ENCODE results near the gene NAV2.

The NAV2 gene

DNA sequence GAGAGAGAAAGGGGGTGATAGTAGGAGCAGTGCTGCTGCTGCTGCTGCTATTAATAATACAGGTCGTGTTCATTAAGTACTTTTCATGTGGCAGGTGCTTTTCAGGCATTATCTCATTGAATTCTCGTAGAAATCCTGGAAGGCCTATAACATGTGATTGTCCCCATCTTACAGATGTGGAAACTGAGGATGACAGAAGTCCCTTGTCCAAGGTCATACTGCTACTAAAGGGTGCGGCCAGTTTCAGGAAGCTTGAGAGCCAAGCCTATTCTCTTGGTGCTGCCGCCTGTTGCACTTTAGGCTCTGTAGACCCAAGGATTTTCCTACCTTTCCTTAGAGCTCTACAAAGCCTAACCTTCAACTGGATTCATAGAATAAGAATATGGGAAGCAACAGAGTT, 254.3 kb downstream of the NAV2 start:
- in situ Hi-C loops (cut with MboI; ENCODE audit: low pct_unique_long_range_greater_than_20kb, low sequenced_read_pairs): no loop called here

DNA sequence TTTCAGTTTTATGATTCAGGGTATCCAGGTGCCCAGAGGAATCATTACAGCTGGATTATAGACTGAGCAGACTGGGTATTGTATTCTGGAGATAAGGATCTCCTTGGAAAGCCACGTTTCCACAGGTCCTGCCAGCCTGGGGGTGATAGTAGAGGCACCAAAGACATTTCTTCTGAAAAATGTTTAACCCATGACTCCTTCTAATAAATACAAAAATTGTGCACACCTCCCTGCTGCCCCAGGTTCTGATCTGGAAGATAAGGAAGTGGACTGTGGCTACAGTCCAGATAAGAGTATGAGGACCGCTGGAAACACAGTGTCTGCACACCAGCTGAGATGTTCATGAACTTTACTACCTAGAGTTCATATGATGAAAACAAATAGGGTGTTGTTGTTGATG, 255.2 kb downstream of the NAV2 start:
- DNase-seq: no peak
- in situ Hi-C loops (cut with MboI; ENCODE audit: low pct_unique_long_range_greater_than_20kb, low sequenced_read_pairs): no loop called here

More for the DNA sequence above, 254.3 kb downstream of the NAV2 start:
- no peak for DNase-seq

DNA sequence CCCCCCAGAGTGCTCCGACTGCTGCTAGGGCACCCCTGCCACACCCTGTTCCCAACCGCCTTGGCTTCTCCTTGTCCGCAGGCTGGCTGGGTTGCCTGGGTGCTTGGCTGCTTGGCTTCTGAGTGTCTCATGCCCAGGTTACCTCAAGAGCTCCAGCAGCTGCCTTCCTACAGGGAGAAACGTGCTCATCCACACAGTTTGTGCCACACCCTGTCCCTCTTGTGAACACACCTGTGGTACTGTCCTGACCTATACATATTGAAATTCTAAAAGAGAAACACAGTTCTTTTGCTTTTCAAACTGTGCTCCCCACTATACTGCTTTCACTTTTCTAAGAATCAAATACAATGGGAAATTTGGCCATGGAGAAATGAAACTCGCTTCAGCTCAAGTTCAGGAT, 256.2 kb downstream of the NAV2 start:
- in situ Hi-C loops (cut with MboI; ENCODE audit: low pct_unique_long_range_greater_than_20kb, low sequenced_read_pairs): no loop called here
- DNase-seq: no peak

DNA sequence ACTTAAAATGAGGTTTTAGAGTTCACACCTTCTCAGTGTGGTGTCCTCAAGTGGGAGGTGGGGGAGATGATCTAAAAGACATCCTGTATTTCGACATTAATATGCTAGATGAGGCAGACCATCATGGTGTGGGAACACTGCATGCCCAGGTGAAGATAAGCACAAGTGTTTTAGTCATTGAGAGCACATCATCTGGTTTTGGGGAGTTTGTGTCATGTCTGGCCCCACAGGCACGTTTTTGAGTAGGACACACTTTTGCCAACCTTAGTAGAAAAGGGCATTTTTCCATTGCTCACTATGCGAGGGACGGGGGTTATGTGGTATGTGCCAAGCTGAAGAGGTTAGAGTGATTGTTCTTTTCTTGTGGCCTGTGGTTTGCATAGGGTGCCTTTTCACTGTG, 258.3 kb downstream of the NAV2 start:
- no peak for DNase-seq
- in situ Hi-C loops (cut with MboI; ENCODE audit: low pct_unique_long_range_greater_than_20kb, low sequenced_read_pairs): no loop called here

DNA sequence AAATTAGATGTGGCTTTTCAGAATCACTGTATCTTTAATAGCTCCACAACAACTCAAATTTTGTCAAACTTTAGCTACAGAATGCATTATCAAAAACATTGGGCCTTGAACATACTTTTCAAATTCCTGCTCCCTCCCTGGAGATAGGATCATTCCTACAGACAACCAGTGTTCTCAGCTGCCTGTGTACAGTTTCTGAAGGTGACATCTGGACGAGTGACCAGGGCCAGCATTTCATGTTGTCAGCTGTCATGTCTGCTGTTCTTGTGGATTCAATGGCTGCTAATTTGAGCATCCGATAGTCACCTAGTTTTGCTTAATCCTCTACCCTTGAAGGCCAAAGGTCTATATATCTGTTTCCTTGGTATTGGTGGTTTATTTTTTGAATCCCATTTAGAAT, 259.5 kb downstream of the NAV2 start:
- DNase-seq: no peak
- in situ Hi-C loops (cut with MboI; ENCODE audit: low pct_unique_long_range_greater_than_20kb, low sequenced_read_pairs): no loop called here

- in situ Hi-C loops (cut with MboI; ENCODE audit: low pct_unique_long_range_greater_than_20kb, low sequenced_read_pairs): no loop called here
- no peak for DNase-seq
These were observed 260.0 kb downstream of the NAV2 start for GRCh38 chr11:19972651-19973050.

GRCh38 chr11:19973136-19973635, 260.5 kb downstream of the NAV2 start:
- DNase-seq: no peak
- in situ Hi-C loops (cut with MboI; ENCODE audit: low pct_unique_long_range_greater_than_20kb, low sequenced_read_pairs): no loop called here

DNA sequence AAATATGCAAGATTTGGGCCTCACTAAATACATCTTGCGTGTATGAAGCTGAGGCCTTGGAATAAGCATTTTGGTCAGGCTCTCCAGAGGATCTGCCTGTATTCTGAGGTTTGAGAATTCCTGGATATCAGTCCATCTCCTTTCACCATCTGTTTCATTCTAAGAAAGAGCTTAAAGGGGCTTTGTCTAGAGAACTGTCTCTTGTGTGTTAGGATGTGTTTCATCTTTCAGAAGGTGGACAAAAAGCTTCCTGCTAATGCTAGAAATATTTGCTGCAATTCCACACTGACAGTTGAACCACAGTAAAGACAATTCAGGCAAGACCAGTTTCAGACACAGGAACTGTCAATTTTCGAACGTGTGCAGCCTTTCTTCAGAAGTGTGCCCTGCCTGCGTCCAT, 262.2 kb downstream of the NAV2 start:
- in situ Hi-C loops (cut with MboI; ENCODE audit: low pct_unique_long_range_greater_than_20kb, low sequenced_read_pairs): no loop called here
- no peak for DNase-seq

DNA sequence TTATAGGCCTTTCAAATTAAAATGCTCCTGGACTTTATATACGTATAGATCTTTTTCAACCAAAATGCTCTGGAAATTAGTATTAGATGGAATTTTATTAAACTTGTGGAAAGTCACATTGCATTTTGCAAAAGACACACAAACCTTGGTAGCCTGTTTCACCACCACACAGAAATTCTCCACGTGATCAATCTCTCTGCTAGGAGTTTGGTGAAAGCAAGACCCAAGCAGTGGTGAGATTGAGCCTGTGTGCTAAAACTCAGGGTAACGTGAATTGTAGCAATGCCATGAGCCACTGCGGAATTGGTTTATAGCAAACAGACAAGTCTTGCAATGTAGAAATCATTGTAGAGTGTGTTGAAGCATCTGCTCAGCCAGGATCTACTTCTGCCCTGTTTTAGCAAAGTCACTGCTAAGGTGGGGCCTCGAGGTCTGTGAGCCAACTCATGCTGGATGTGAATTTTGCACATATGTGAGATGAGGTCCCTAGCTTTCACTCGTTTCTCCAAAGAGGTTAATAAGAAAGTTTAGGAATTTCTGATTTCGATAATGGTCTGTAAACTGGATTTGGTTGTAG, 262.9 kb downstream of the NAV2 start:
- in situ Hi-C loops (cut with MboI; ENCODE audit: low pct_unique_long_range_greater_than_20kb, low sequenced_read_pairs): no loop called here
- no peak for DNase-seq

DNA sequence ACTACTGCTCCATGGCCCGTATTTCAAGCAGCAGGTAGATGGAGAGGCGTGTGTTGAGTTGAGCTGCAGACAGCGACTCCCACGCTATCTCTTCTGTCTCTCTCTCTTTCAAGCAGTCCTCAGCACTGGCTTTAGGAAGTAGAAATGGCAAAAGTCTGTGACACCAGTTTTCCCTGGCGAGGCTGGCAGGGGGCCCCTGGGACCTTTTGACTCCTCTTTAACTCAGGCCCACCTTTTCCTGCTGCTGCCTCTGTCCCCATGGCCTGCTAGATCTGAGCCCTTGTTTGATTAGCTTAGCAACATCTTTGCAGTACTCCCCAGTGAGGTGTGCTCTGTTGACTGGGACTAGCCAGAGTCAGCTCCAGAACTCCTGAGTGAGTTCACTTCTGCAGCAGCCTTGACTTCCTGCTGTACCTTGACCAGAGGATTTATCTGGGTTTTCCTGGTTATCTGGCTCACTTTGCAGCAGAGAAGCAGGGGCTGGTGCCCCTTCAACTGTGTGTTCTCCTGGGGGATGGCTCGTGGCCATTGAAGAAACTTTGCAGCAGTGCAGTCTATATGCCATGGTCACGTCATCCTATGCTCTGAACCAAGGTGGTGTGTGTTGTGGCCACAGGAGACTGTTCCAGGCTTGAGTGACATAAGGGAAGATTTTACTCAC, 263.8 kb downstream of the NAV2 start:
- DNase-seq: no peak
- in situ Hi-C loops (cut with MboI; ENCODE audit: low pct_unique_long_range_greater_than_20kb, low sequenced_read_pairs): no loop called here

GRCh38 chr11:19977941-19978340, 265.3 kb downstream of the NAV2 start:
- DNase-seq: no peak
- in situ Hi-C loops (cut with MboI; ENCODE audit: low pct_unique_long_range_greater_than_20kb, low sequenced_read_pairs): no loop called here

DNA sequence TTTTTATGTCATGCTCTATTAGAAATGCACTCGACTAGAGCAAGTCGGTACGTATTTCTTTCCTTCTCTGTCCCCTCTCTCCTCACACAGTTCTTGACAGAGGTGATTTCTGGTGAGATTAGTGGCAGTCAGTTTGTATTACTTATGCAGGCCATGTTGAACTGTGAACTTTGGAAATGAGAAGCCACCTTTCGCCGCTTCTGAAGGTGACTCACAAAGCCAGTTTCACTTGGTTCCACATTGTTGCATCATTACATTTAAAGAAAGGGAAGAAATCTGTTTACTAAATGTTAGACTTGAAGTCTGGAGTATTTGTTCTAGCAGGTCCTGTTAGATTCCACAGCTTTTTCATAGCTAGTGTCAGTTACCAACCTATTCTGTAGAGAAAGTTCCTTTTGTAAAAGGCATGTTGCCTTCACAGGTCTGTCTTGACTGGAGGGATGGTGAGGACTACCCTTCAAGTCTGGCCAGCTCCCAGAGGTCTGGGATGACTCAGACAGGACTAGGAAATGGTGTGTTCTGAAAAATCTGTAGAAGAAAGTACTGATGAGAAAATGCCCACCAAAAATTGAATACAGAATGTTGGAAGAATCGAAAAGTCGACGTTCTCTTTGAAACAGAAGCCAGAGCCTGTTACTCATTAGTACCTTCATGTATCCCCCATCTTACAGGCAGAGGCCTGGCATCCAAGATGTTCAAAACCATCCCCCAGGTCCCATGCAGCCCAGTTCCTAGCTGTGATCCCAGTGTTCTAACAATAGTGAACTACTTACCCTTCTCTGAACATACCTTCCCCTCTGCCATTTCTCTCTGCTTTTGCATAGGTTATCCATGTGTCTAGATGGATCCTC, 266.3 kb downstream of the NAV2 start:
- DNase-seq: no peak
- in situ Hi-C loops (cut with MboI; ENCODE audit: low pct_unique_long_range_greater_than_20kb, low sequenced_read_pairs): no loop called here

GRCh38 chr11:19979519-19979845, 266.8 kb downstream of the NAV2 start:
- DNase-seq: no peak
- in situ Hi-C loops (cut with MboI; ENCODE audit: low pct_unique_long_range_greater_than_20kb, low sequenced_read_pairs): no loop called here

GRCh38 chr11:19980388-19980787, 267.8 kb downstream of the NAV2 start:
- in situ Hi-C loops (cut with MboI; ENCODE audit: low pct_unique_long_range_greater_than_20kb, low sequenced_read_pairs): no loop called here
- DNase-seq: no peak

GRCh38 chr11:19980957-19981669, 268.5 kb downstream of the NAV2 start:
- in situ Hi-C loops (cut with MboI; ENCODE audit: low pct_unique_long_range_greater_than_20kb, low sequenced_read_pairs): no loop called here
- no peak for DNase-seq

GRCh38 chr11:19982774-19983495, 270.3 kb downstream of the NAV2 start:
- DNase-seq: no peak
- in situ Hi-C loops (cut with MboI; ENCODE audit: low pct_unique_long_range_greater_than_20kb, low sequenced_read_pairs): no loop called here

GRCh38 chr11:19984048-19984742, 271.6 kb downstream of the NAV2 start:
- in situ Hi-C loops (cut with MboI; ENCODE audit: low pct_unique_long_range_greater_than_20kb, low sequenced_read_pairs): no loop called here

DNA sequence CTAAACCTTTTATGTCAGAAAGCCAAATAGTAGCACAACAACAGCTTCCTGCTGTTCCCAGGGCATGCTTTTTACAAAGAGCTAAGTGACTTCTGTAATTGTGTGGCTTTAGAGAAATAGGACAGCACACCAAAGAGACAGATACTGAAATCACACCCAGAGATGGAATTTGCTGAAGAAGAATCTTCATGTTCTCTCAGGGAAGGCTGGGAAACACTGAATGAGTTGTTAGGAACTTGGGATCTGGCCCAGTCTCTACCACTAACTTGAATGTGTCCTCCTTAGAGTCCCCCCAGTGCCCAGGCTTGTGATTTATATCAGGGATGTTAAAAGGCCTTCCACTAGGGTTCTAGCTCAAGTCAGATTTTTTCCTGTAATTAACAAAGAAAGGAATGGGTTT, 272.5 kb downstream of the NAV2 start:
- in situ Hi-C loops (cut with MboI; ENCODE audit: low pct_unique_long_range_greater_than_20kb, low sequenced_read_pairs): no loop called here
- DNase-seq: no peak

More at GRCh38 chr11:19984048-19984742, 271.6 kb downstream of the NAV2 start:
- DNase-seq: no peak

Measured in KBM-7 (cell line).